NCI-H187 (cell line): ENCODE measurements around the gene TRABD.
A peak's percentile ranks its signal among the peaks of the same experiment; 100 is the strongest.

Experiments
- DNase-seq, 2 experiments: peaks; one replicate each; lab custom pipeline; 2025; lab: John Stamatoyannopoulos, UW

TRABD gene

GRCh38 chr22:50189184-50189848 lies 3.6 kb downstream of the TRABD start:
- DNase-seq: no peak

- no peak for DNase-seq
These were observed 4.1 kb downstream of the TRABD start for GRCh38 chr22:50189849-50190181.

DNA sequence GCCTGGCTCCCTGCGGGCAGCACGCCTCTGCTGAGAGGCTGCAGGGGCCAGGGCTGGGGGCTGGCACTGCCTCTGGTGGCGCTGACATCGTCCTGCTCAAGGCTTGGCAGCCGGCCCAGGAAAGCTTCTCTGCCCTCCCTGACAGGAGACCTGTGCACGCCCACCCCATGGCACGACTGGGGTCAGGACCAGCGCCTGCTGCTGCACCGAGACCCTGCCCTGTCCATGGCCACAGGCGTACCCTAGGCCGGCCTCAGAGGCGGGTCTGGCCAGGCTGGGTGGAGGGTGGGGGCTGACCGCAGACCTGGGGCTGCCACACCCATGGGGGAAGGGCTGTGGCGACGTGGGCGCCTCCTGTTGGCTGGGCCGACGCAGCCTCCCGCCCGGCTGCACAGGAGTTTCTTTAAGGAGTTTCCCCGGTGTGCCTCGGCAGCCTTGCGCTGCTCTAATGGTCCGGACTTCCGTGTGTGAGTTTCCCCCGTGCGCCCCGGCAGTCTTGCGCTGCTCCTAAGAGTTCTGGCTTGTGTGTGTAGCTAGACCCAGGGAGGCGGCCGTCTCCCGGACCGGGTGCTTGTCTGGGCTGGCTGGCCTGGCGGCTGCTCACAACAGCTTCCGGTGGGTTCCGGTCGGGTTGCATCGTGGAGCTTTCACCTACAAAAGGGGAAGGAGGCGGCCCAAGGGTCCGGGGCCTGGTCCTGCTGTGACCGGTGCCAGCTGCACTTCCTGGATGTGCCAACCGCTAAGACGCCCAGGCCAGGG lies 4.6 kb downstream of the TRABD start:
- DNase-seq: no peak

DNA sequence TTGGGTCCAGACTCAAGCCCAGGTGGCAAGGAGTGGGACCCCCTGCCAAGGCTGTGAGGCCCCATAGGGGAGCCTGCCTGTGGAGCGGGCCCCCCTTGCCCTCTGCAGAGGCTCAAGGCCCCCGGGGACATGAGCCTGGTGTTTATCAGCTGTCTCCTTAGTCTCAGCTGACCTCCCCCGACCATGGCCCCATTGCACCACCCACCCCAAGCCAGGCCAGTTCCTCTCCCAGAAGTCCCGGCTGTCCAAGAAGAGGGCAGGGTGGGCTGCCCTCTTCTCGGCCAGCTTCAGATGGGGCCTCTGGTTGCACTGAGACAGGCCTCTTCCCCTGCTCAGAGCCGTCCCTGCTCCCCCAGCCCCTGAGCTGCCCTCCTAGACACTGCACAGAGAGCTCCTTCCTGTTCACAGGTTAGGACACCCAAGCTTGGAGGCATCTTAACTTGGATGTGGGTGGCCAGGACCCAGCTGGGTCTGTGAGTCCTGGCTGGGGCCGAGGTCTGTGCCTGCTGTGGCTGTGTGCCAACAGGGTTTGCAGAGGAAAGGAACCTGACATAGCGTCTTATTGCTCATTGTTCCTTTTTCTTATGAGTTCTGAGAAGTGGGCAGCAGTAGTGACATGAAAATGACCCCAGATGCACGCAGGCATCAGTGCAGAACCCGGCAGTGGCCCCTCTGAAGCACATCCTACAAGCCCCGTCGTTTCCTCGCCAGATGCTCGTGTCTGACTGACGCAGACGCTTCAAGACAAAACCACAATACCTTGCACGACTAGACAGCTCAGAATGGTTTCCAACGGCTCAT lies 5.4 kb downstream of the TRABD start:
- no peak for DNase-seq

DNA sequence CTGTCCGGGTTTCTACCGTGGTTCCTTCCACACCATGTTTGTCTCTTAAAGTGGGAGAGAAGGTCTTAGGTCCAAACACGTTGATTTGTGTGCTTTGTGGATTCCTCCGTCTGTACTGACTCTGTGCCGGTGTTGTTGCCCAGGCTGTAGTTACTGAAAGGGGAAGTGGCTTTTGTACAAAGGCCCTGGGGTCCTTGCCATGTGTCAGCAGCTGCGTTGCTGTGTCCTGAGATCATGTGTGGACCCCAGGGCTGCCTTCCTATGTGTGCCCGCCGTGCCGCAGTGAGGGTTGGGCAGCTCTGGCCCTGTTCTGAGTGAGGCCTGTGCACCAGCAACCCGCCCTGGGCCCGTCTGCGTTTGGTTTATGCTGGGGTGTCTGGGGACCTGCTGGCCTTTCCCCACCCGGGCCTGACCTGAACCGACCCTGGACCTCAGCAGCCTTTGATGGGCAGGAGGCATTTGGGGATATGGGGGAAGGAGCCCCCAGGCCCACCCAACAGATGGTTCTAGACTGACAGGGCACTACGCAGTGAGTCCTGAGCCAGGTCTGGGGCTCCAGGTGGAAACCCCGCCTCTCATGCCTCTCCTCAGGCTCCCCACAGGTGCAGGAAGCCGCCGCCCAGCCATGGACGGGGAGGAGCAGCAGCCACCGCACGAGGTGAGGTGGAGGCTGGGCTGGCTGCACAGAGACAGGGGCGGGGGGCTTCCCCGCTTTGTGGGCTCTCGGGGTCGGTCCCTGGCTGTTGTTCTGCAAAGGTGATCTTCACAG lies 6.9 kb downstream of the TRABD start:
- DNase-seq: no peak

GRCh38 chr22:50193621-50194020 lies 7.9 kb downstream of the TRABD start:
- no peak for DNase-seq

- no peak for DNase-seq
These were observed 8.5 kb downstream of the TRABD start for GRCh38 chr22:50194037-50194805.

- DNase-seq: no peak
These were observed 10.5 kb downstream of the TRABD start for GRCh38 chr22:50196256-50196655.

- no peak for DNase-seq
These were observed 11.5 kb downstream of the TRABD start for GRCh38 chr22:50197000-50197800.

- DNase-seq: no peak
These were observed 12.3 kb downstream of the TRABD start for GRCh38 chr22:50197856-50198623.

GRCh38 chr22:50198624-50199017 lies 12.9 kb downstream of the TRABD start:
- DNase-seq: no peak

DNA sequence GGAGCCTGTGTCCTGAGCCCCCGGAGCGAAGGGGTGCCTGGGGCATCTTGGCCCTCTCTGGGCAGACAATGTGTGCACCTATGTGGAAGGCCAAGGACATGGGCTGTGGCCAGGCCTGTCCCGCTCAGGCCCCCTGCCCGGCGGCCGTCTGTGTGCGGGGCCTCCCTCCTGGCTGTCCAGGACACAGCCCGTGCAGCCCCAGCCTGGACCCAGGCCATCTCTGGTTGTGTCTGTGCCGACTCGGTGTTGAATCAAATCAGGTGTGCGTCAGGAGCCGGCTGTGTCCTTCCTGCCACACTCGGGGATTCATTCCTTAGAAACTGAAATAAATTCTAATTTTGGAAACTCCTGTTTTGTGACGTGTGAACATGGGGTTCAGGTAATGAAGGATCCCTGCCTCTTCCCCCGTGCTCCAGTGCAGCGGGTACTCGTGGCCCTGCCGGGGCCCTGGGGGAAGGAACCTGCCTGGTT lies 13.6 kb downstream of the TRABD start:
- no peak for DNase-seq

- DNase-seq: no peak
These were observed 14.2 kb downstream of the TRABD start for GRCh38 chr22:50199829-50200460.

- peak; percentile 11 to 18 for DNase-seq
These were observed 14.9 kb downstream of the TRABD start, which contains the start of gene SELENOO for GRCh38 chr22:50200461-50201190. Gene SELENOO, plus strand, starts transcription at chr22:50201011. Its CDS starts 26 bp downstream, at chr22:50201037.

GRCh38 chr22:50201191-50202129 lies 15.7 kb downstream of the TRABD start:
- no peak for DNase-seq

DNA sequence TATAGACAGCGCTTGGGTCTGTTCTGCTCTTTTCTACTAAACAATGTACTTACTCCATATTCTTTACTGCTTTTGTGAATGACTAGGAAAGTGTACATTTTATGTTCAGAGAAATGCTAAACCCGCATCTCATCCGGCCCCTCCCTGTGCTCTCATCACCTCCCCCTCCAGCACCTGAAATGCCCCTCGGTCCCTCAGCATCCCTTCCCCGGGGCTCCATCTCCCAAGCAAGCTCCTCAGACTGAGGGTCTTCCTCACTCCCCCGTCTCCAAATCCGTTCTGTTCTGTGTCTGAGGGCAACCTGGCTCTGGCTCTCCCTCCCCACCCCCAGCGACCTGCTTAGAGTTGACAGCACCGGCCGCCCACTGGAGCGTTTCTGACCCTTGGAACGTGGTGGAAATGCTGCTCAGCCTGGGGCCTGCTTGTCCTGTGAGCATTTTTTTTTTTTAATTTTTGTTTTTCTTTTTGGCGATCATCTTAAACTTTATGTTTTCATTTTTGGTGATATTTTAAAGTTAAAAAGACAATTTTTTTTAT lies 16.5 kb downstream of the TRABD start:
- DNase-seq: no peak

DNA sequence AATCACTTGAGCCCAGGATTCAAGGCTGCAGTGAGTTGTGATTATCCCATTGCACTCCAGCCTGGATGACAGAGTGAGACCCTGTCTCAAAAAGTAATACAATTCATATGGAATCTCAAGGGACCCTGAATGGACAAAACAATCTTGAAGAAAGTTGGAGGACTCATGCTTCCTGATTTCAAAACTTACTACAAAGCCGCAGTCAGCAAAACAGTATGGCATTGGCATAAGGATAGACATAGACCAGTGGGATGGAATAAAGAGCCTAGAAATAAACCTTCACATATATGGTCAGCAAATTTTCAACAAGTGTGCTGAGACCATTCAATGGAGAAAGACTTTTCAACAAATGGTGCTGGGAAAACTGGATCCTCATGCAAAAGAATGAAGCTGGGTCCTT lies 17.6 kb downstream of the TRABD start:
- no peak for DNase-seq
